Activated naive CD4-positive, alpha-beta T cell (primary cell): ENCODE measurements around the gene LY6G5B.

Experiments used
- DNase-seq, 4 experiments: peaks; one replicate each; lab custom pipeline; 2025; lab: John Stamatoyannopoulos, UW

The LY6G5B gene, protein sequence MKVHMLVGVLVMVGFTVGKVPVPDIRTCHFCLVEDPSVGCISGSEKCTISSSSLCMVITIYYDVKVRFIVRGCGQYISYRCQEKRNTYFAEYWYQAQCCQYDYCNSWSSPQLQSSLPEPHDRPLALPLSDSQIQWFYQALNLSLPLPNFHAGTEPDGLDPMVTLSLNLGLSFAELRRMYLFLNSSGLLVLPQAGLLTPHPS

GRCh38 chr6:31669676-31670075, at the start of gene LY6G5B:
Gene LY6G5B, plus strand, starts transcription at chr6:31669976. Its CDS starts 975 bp downstream, at chr6:31670951.
- DNase-seq: no peak

DNA sequence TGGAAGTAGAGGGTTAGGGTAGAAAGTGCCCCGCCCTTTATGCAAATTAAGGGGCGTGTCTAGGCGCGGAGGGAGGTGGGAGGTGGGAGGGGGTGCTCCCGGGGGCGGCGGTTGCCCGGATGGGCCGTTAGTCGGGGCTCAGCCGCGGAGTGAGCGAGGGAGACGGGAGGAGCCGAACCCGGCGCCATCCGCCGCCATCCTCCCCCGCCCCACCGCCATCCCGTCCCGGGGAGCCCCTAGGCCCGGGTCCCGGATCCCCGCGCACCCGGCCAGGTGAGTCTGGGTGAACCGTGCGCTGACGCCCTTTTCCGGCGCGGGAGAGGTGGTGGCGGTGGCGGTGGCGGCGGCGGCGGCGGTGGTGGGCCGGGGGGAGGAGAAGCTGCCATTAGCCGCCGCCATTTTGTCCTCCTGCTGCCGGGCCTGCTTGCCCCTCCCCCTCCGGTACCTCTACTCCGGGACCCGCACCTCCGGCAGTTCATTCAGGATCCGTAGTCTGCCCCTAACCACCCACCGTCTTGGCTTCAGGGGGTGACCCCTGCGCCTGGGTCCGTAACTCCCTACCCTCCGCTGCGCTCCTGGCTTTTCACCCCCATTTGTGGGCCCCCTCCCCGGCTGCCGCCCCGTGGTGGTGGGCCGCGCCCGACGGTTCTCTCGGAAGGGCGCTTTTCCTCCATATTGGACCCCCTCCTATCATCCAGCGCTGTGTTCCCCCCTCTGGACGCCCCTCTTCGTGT, 49.0 kb upstream of the LY6G5B start, which contains the start of gene PRRC2A:
TSS of gene PRRC2A (plus strand) at position 130 of the 734 bp plus-strand sequence. CDS start 2,075 bp downstream, outside the sequence.
- DNase-seq: peak; percentile 98 to 99 (median 98)

DNA sequence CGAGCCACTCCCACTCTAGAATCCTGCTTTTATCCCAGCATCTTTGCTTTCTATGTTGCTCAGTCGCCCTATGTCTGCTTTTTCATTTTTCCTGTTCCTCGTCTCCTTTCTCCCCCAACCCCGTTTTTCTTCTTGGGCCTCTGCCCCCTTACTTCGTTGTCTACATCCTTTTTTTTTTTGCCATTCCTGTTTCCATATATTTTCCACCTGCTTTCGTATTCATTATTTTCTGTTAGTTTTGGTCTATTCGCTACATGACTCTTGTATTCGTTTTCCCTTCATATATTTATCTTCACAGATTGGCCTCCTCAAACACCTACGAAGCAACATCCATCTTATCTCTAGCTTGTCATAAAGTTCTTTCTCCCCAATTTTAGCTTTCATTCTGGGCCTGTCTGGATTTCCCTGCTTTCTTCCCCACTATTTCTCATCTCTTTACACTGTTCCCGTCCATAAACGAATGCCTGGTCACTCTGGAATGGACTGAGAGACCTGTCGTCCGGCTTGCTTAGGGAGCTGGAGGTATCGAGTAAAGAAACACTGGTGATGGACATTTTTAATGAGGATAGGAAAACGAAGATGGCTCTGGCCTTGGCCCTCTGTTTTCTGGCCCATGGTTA, 48.3 kb upstream of the LY6G5B start:
- DNase-seq: no peak

GRCh38 chr6:31621991-31622390, 47.8 kb upstream of the LY6G5B start:
- DNase-seq: no peak

GRCh38 chr6:31622684-31623091, 47.1 kb upstream of the LY6G5B start:
- DNase-seq: no peak

DNA sequence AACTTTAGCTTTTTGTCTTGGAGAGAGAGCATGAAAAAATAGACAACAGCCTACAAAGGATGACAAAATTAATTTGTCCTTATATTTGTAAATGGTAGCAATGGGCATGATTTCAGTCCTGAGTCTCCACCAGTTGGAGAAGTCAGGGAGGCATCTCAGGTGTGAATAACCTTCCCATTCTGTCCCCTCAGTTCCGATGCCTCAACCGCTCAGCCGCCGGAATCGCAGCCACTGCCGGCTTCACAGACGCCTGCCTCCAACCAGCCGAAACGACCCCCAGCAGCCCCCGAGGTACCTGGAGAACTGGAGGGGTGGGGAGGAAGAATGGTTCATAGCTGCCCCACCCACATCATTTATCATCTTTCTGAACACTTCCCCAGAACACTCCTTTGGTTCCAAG, 45.7 kb upstream of the LY6G5B start:
- no peak for DNase-seq

DNA sequence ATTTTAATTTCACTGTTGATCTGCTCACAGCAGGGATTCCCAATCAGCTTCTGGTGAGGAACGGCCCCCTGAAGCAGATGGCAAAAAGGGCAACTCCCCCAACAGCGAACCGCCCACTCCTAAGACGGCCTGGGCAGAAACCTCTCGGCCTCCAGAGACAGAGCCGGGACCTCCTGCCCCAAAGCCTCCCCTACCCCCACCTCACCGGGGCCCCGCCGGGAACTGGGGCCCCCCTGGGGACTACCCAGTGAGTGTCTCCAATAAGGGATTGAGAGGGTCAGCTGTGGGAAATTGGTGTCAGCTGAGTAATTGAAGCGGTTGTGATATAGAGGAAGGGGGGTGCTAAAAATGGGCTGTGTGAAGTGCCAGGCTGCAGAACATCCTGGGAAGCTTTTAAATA, 42.8 kb upstream of the LY6G5B start:
- DNase-seq: no peak

DNA sequence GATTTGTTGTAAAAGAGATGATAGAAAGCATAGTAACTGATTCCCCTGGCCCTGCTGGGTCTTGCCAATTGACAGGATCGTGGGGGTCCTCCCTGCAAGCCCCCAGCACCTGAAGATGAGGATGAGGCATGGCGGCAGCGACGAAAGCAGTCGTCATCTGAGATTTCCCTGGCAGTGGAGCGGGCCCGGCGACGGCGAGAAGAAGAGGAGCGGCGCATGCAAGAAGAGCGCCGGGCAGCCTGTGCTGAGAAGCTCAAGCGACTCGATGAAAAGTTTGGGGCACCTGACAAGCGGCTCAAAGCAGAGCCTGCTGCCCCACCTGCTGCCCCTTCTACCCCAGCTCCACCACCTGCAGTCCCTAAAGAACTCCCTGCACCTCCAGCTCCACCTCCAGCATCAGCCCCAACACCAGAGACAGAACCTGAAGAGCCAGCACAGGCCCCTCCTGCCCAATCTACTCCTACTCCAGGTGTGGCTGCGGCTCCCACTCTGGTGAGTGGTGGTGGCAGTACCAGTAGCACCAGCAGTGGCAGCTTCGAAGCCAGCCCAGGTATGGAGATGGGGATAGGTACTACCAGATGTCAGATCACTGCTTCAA, 42.0 kb upstream of the LY6G5B start:
- DNase-seq: no peak

- DNase-seq: no peak
Observed at GRCh38 chr6:31629014-31629413, 40.8 kb upstream of the LY6G5B start.

GRCh38 chr6:31630177-31630934, 39.4 kb upstream of the LY6G5B start:
- DNase-seq: no peak

DNA sequence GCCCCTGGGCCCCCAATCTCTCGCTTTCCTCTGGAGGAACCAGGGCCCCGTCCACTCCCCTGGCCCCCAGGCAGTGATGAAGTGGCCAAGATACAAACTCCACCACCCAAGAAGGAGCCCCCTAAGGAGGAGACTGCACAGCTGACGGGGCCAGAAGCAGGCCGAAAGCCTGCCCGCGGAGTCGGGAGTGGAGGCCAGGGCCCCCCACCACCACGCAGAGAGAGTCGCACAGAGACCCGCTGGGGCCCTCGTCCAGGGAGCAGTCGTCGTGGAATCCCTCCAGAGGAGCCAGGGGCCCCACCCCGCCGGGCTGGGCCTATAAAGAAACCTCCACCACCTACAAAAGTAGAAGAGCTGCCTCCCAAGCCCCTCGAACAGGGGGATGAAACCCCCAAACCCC, 38.6 kb upstream of the LY6G5B start:
- DNase-seq: no peak

- no peak for DNase-seq
Observed at GRCh38 chr6:31631681-31632278, 38.0 kb upstream of the LY6G5B start.

GRCh38 chr6:31632279-31632946, 37.4 kb upstream of the LY6G5B start:
- no peak for DNase-seq

DNA sequence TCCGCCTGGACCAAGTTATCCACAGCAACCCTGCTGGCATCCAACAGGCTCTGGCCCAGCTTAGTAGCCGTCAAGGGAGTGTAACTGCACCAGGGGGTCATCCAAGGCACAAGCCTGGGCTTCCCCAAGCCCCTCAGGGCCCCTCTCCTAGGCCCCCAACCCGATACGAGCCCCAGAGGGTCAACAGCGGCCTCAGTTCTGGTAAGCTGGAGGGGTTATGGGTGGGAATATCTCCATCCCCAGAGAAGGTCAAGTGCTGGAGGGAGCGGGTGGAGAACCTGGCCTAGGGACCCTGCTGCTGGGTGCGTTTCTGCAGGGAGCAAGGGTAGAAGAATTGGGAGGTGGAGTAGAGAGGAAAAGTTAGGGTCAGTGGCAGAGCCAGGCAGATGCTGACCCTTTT, 36.3 kb upstream of the LY6G5B start:
- no peak for DNase-seq

GRCh38 chr6:31634131-31634530, 35.6 kb upstream of the LY6G5B start:
- no peak for DNase-seq

GRCh38 chr6:31634969-31635575, 34.7 kb upstream of the LY6G5B start:
- no peak for DNase-seq

DNA sequence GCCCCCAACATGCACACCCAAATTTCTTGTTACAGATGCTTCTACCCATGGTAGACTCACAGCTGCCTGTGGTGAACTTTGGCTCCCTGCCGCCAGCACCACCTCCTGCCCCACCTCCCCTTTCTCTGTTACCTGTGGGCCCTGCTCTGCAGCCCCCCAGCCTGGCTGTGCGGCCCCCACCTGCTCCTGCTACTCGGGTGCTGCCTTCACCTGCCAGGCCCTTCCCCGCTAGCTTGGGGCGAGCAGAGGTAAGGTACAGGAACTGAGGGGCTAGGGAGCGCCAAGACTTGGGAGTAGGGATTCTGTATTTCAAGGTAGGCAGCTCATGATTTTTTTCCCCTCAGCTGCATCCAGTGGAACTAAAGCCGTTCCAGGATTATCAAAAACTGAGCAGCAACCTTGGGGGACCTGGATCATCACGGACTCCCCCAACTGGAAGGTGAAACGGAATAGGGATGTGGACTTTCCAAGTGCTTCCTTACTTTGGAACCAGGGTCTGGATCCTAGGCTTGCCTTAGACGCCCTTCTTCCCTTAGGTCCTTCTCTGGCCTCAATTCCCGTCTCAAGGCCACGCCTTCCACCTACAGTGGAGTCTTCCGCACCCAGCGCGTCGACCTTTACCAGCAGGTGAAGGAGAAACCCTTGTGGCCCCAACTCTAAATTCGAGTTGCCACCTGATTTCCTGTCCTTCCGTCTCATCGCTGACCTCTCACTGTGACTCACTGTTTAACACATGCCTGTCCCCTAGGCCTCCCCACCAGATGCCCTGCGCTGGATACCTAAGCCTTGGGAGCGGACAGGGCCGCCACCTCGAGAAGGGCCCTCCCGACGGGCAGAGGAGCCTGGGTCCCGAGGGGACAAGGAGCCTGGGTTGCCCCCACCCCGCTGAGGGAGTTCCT, 32.8 kb upstream of the LY6G5B start:
- DNase-seq: no peak

- DNase-seq: no peak
Observed at GRCh38 chr6:31639043-31639442, 30.7 kb upstream of the LY6G5B start.

DNA sequence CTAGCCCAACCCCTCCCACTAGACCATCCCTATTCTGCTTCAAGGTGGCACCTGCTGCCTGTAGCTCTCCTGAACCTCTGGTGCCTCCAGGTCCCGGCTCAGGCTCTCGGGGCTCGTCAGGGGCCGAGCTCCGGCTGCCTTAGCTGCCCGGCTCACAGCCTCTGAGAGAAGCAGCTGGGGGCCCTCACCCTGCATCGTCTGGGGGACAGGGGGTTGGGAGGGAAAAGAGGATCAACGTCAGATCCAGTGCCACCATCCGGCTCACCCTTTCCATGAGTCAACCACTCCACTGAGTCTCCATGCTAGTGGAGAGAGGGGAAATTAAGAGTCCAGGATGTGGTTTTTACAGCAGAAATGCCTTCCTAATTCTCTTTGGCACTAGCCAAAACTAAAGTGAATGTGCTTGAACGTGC, 30.3 kb upstream of the LY6G5B start:
- no peak for DNase-seq

GRCh38 chr6:31640612-31641011, 29.2 kb upstream of the LY6G5B start:
- no peak for DNase-seq
